Stimulated activated CD8-positive, alpha-beta memory T cell treated with anti-CD3 and anti-CD28 coated beads, Interleukin-12 subunit alpha, Interleukin-12 subunit beta, amount 100 ng/mL, for 24 hours (primary cell): Measurements from ENCODE around the gene TMEFF1.
A peak's percentile ranks its signal among the peaks of the same experiment; 100 is the strongest.

ENCODE experiments used
- DNase-seq: peaks from one replicate; pipeline ENCODE4 v3.0.0-alpha.2; 2020; ENCODE audit errors: extremely low read depth

The TMEFF1 gene

DNA sequence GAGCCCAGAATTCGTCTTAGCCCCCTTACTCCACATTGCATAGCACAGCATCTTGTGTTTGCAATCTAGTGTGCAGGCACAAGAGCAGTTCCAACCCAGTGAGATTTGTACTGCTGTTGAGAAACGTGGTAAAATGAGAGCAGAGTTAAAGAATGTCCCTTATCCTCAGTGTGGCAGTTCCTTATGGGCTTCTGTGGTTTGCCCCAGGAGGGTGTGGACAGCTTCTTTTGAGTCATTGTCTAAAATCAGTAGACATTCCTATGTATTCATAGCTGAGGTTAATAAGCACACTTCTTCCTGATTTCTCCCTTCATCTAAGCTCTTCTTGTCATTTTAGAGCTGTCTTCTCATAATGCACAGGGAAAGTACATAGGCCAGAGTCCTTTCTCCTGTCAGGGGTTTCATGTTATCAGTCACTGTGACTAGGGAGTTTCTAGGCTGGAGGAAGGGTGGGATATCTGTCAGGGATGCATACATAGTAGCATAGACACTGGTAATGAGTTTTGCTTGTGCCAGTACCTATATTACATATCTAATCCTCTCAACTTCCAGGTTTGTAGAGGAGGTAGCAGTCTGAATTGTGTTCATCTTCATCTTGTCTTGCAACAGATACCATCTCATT, 102.9 kb downstream of the TMEFF1 start:
- DNase-seq, result no peak

DNA sequence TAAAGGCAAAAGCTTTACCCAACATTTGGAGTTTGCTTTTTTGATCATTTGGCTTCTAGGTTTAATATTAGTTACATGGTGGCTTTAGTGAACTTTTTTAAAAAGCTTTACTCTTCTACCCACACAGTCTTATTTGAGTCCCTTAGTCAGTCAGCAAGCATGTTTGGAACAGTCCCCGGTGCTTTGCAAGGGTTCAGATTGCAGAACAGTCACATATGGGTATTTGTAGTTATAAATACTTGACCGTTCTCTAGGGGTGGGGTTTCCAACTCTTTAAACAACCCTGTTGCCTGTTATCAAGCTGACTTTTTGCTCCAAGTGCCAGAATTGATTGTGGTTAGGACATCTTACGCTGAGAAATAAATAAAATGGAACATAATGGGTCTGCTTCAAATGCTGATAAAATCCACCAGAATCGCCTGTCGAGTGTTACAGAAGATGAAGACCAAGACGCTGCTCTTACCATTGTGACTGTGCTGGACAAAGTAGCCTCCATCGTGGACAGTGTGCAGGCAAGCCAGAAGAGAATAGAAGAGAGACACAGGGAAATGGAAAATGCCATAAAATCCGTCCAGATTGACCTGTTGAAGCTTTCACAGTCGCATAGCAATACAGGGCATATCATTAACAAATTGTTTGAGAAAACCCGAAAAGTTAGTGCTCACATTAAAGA, 105.0 kb downstream of the TMEFF1 start, which contains the start of gene CAVIN4:
Gene CAVIN4, plus strand, starts transcription at position 304 of the 673 bp plus-strand sequence. Its CDS starts 65 bp downstream, at position 369.
- no peak for DNase-seq

DNA sequence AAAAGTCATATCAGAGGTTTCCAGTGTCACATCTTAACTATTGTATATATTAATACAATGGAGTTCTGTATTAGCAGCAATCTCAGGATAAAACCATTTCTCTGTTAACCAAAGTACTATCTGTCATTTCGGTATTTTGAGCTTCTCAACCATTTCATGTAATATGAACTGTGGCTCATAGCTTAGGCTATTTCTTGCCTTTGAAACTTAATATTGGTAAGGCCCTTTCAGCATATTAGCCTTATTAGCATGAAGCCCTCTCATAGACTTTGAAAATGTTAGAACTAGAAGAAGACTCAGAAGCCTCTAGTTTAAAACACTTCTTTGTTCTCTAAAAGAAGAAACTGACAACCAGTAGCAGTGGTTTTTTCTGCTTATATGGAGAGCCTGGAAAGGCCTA, 105.7 kb downstream of the TMEFF1 start:
- no peak for DNase-seq

DNA sequence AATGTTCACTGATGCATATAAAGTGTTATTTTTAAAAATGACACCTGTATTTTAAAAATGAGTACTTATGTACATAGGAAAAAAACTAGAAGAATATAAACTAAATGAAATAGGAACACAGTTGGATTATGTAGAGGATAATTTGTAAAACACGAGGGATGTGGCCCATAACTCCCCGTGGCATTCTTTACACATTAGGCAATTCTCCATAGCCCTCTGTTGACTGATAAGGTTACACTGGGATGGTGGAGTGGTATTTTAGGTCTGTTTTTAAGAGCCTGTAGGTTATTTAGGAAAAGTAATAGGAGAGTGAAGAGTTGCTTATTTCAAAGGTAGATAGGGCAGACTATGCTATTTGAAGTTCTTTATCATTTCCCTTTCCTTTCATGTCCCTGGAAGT, 106.7 kb downstream of the TMEFF1 start:
- no peak for DNase-seq

DNA sequence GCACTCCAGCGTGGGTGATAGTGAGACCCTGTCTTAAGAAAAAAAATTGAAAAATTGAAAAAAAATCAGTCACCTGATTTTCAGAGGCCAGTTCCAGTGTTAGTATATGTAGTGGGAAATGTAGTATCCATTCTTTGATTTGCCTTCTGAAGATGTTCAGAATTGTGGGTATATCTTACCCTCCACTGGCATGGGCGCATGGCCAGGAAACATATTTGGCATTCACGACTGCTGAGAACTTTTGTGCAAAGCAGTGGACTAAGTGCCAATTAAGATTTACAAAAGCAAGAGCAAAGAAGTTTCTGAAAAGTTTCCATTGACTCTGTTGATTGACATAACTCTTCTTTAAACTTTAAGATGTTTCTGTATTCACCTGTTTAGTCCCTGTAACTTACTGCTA, 107.3 kb downstream of the TMEFF1 start:
- DNase-seq, result no peak

DNA sequence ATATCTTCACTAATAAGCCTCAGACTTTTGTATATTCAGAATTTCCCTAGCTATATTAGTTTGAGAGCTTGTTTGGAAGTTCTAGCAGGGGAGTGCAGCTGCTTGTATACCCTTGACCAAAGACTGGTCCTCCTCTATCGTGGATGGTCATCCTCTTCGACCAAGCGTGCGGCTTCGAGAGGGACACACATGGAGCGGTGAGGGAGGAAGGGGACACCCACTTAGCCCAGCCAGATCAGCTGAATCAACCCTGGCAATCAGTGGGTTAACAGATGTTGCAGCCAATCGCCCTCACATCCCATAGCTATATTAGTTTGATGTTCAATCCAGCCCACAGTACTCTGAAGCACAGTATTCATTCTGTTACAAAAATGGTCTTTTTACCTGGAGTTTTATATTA, 108.1 kb downstream of the TMEFF1 start:
- no peak for DNase-seq

DNA sequence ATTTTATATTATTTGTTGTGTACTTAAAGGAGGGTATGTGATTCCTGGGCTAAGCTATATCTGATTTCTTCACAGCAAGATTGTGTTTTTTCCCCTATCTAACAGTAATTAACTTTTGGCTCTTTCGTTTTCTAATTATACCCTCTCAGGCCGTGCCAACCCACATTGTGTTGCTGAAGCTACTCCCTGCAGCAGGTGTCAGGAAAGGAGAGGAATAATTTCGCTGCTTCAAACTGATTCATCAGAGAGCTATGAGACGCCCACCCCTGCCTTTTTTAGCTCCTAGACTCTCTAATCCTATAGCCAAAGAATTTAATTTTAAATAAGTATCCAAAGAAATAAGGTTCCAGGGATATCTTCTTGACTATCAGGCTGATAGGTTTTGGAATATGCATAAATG, 108.7 kb downstream of the TMEFF1 start:
- DNase-seq, result no peak

DNA sequence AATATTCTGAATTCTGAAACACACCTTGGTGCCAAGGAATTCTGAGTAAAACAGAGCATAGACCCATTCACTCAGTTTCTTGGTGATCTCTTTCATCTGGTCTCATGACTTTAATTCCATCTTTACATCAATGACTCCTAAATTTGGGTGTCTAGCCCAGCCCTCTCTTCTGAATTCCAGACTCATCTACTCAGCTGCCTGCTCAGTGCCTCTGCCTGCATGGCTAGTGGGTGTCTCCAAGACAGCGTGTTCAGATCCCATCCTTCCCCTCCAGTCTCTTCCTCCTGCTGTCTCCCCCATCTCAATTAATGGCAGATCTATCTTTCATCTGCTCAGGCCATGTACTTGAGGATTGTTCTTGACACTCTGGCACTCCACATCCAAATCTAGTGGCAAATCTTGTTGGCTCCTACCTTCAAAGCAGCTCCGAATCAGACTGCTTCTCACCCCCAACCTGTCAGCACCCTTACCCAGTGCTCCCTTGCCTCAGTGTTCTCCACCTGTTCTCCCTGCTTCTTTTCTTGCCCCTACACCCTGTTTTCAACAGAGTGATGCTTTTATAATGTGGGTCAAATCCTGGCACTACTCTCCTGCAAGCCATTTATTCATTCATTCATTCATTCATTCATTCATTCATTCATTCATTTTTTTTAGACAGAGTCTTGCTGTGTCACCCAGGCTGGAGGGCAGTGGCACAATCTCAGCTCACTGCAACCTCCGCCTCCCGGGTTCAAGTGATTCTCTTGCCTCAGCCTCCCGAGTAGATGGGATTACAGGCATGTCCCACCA, 110.3 kb downstream of the TMEFF1 start:
- DNase-seq, result no peak

DNA sequence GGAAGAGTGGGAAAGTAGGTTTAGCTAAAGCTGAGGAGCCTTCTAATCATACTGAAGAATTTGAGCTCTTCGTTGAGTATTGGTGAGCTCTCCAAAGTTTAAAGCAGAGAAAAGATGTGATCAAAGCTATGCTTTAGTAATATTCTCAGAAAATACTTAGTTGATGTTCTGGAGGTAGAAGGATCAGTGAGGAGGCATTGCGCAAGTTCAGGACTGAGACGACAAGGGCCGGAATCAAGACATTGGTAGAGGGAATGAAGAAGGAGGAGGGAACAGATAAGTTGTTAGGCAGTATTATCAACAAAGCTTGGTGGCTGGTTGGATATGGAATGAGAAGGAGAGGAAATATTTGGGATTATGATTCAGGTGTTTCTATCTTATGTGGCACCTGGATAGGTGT, 112.0 kb downstream of the TMEFF1 start:
- DNase-seq, result no peak

DNA sequence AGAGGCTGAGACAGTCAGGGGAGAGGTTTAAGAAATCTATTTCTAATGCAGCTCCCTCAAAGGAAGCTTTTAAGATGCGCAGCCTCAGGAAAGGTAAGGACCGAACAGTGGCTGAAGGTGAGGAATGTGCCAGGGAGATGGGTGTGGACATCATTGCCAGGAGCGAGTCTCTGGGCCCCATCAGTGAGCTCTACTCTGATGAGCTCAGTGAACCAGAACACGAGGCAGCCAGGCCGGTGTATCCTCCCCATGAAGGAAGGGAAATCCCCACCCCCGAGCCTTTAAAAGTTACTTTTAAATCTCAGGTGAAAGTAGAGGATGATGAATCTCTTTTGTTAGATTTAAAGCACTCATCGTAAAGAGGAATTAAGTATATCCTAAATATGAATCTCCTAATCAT, 113.1 kb downstream of the TMEFF1 start:
- DNase-seq, result no peak

DNA sequence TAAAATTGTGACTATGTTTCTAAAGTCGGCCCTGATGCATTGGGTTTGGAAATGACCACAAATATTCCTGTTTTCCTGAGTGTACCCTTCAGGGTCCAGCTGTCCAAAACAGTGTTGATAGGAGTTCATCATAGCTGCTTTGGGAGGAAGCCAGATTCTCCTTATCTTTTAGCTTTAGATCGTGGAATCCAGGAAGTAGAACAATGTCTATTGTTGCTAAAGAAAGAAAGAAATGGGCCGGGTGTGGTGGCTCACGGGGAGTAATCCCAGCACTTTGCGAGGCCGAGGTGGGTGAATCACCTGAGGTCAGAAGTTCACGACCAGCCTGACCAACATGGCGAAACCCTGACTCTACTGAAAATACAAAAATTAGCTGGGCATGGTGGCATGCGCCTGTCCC, 114.4 kb downstream of the TMEFF1 start:
- no peak for DNase-seq

DNA sequence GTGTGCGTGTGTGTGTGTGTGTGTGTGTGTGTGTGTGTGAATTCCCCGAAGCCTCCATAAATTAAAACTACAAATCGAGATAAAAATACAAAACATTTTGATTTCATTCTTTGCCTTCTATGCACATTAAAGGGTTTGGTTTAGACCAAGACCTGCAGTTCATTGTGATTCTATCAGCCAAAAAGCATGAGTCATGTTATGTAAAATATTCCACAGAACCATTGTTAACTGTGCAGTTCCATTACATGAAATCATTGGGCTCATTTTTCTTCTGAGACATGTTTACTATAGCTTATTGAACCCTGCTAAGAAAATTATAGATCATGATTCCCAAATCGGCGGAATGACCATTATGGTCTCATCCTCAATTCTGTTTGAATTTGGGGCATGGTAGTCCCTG, 116.6 kb downstream of the TMEFF1 start:
- no peak for DNase-seq

DNA sequence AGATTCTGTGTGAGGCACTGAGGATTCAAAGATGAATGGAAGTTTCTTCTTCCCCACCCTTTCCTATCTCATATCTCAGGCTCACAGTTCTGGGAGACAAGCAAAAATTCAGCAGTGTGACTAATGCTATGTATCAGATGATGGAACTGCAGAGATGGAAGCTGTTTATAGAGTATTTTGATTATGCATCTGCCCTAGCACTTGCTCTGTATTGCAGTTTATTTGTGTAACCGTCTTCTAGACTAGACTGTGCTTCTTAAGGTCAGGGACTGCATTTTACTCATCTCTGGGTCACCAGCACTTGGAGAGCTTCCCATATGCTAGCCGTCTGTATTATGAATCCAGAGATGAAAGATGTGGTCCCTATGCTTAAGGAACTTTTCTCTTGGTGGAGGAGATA, 117.5 kb downstream of the TMEFF1 start:
- no peak for DNase-seq

DNA sequence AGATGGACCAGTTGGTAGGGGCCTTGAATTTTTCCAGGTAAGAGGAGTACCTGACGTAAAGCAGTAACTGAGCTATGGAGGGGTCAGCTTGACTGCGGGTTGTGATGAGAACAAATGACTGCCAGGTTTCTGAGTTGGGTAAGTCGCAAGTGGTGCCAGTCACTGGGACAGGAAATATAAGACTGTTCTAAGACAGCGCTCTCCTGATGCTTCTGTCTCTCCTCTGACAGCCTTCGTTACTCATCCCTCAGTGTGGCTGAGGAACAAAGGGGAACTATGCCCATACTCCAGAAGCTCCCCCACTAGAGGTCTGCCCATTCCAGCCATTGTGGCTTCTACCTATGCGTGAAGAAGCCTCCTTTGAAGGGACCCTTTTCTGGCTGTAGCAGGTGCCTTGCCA, 118.2 kb downstream of the TMEFF1 start:
- DNase-seq, result no peak

DNA sequence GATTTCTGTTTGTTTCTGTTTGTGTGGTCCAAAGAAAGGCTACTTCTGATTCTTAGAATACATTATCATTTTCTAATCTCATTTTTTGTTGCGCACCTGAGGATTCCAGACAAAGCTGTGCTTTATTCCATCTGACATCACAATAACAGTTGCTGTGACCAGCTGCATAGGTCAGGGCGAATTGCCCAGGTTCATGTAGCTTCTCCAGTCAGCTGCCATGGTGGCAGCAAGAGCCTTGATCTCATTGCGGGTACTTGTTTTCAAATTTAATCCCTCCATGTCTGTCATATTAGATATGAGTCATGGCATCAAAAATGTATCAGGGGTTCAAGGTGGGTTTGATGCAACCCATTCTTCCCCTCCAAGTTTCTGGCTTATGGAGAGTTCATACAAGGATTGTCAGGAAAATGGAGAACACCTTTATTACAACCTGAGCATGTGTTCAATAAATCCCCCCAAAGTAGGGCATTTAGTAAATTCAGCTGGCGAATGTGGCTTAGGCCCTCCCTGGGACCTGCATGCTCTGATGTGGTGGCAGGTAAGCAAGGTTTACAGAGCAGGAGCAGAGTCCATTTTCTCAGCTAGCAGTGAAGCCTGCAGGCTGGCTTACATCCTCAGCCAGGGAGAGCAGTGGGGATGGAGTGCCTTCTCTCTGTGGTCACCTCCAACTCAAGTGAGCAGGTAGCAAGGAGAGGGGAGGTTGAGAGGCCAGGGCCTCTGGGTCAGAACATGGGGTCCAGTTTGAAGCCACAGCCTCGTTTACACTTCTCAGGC, 118.9 kb downstream of the TMEFF1 start:
- no peak for DNase-seq

DNA sequence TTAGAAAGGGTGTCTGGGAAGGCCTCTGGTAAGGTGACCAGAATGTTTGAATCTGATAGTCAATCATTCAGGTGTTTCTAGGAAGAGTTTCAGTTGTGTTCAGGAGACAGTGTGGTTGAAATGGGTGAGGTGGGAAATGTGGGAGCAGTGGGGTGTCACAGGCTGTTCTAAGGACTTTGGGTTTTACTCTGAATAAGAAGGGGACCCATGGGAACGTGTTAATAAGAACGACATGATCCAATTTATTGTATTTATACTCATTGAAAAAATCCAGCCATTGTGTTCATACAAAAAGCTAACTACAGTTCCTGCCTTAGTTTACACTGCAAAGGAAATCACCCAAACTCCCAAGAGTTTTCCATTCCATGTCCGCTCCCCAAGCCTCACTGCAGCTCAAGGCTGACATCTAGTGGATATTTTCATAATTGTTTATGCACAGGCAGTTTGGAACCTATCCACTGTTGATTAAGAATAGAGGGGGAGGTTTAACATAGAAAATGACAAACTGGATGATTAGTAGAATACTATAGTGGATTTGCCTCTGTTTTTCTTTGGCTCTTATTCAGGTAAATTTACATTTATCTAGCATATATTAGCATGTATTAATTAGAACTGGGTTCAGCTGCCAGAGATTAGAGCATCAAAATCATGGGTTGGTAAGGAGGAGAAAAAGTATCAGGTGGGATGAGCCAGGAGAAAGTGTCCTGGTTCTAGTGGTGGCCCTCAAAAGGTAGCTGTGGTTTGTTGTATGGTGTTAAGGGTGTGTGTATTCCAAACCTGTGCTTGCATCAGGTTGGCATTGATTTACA, 122.6 kb downstream of the TMEFF1 start:
- DNase-seq, result no peak

DNA sequence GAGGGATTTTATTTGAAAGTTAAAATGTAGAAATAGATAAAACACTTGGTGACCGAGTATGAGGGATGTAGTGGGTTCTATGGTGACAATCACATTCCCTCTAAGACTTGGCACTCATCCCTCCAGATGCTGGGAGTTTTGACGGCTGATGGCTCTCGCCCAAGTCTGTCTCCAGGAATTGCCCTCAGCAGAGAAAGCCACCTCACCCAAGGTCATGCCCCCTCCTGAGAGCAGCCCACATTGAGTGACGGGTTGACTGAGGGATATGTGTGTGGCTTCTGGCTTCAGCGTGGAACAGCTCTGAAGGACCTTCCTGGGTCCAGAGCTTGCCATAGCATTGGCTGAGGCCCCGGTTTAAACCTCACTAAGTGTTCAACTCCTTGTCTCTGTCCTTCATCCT, 124.3 kb downstream of the TMEFF1 start:
- no peak for DNase-seq

DNA sequence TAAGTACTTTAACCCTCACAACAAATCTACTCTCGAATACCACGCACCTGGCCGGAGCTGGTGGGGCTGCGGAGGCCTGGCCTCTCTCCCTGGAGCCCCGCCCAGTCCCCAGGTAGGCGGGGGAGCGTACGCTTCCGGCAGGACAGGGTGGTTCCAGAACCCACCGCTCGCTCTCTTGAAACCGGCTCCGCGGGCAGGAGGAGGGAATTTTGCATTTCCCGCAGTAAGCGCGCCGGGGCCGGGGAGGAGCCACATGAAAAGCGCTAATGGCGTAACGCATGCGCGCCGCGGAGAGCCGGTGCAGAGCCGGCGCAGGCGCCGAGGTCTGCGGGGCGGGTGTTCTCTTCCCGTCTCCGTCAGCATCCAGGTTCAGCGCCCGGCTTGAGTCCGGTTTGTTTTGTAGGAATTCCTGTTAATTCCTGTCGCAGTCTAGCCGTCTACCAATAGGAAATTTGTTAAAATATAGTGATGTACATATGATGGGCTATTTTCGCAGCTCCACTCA, 125.7 kb downstream of the TMEFF1 start:
- DNase-seq, result peak; percentile 52

DNA sequence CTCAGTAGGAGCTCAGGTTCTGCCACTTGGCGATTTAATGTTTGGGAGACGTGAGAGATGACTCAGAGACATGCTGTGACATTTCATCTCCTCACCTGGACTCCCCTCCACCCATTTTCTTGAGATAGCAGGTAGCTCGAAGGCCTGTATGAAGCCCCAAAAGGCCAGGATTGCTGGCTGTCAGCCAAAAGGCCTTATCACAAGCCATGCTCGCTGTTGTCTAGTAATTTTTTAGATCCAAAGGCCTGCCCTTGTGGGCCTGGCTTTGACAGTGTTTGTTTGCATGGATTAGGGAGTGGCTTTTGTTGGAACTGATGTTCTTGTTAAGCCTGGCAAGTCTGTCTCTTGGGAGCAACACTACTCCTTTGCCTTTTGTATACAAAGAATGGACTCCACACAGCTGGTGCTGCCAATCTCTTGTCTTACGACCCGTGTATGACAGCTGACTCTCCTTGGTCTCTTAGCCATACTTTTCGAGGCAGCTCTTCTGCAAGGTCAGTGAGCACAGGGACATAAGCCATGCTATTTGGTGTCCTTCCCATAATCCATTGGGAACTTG, 127.7 kb downstream of the TMEFF1 start:
- no peak for DNase-seq

DNA sequence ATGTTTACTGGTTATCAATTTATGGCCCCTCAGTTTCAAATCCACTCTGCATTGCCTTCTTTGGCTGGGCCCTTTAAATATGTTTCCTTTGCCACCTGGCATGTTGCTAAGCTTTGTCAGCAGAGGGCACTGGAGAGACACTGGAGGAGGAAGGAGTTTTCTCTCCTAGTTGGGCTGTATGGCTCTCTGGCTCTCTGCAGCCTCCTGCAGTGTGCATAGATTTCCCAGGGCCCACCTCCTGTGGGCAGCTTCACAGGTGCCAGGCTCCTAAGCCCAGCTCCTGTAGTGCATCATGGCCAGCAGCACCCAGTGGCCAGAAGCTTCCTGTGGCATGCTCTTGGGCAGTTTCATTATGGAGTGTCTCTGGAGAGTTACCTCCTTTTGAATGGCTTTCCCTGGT, 128.3 kb downstream of the TMEFF1 start:
- no peak for DNase-seq

DNA sequence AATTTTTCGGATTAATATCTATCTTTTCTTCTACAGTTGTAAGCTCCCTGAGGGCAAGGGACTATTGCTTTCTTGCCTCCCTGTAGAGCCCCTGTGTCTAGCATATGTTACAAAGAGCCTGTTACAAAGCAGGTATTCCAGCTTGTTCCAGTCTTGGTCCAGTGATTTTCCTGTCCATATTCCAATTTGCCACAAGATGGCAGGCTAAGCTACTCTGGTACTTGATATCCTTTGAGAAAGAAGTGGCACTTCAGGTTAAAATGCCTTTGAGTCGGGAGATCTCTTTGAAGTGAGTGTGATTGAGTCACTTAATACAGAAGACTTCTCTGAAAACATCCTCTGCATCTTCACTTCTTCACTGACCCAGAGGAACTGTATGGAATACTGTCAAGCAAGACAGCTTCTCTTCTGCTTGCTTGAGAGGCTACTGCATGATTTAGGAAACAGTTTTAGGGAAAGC, 129.4 kb downstream of the TMEFF1 start:
- no peak for DNase-seq
